GM18519 (cell line): Measurements from ENCODE around the gene B3GALT5.
"Not testable (repeated sequence)": the region's sequence is repeated elsewhere in the genome, so short reads cannot be mapped to it uniquely, and the experiment has no call there.

ENCODE experiments used
- ATAC-seq: cut with Tn5 transposase; IDR thresholded peaks from one replicate; pipeline ENCODE4 v1.9.1; 2021; ENCODE audit warnings: mild to moderate bottlenecking, moderate library complexity; ENCODE audit not compliant: unreplicated experiment, low FRiP score

B3GALT5 gene

GRCh38 chr21:39612233-39613040 lies at the start of gene B3GALT5:
TSS of gene B3GALT5 (plus strand) at chr21:39612940. CDS start at chr21:39660560, 47,620 bp downstream.
- ATAC-seq, result no peak

- no peak for ATAC-seq
Observed at GRCh38 chr21:39564200-39564599, 48.5 kb upstream of the B3GALT5 start.

GRCh38 chr21:39567180-39567972 lies 45.4 kb upstream of the B3GALT5 start:
- no peak for ATAC-seq

GRCh38 chr21:39568361-39568760 lies 44.4 kb upstream of the B3GALT5 start:
- ATAC-seq, result no peak

GRCh38 chr21:39575775-39576174 lies 37.0 kb upstream of the B3GALT5 start:
- ATAC-seq, result no peak

GRCh38 chr21:39576518-39577128 lies 36.1 kb upstream of the B3GALT5 start:
- no peak for ATAC-seq

- no peak for ATAC-seq
Observed at GRCh38 chr21:39579734-39580332, 32.9 kb upstream of the B3GALT5 start.

GRCh38 chr21:39580744-39581143 lies 32.0 kb upstream of the B3GALT5 start:
- ATAC-seq, result no peak

GRCh38 chr21:39581414-39581813 lies 31.3 kb upstream of the B3GALT5 start:
- no peak for ATAC-seq

GRCh38 chr21:39582749-39583148 lies 30.0 kb upstream of the B3GALT5 start:
- no peak for ATAC-seq

GRCh38 chr21:39583586-39583985 lies 29.2 kb upstream of the B3GALT5 start:
- ATAC-seq, result not testable (repeated sequence)

GRCh38 chr21:39587376-39587775 lies 25.4 kb upstream of the B3GALT5 start:
- ATAC-seq, result no peak

GRCh38 chr21:39588884-39589283 lies 23.9 kb upstream of the B3GALT5 start:
- ATAC-seq, result no peak

GRCh38 chr21:39593522-39593921 lies 19.2 kb upstream of the B3GALT5 start:
- ATAC-seq, result no peak

GRCh38 chr21:39595465-39595864 lies 17.3 kb upstream of the B3GALT5 start:
- no peak for ATAC-seq

GRCh38 chr21:39597595-39597994 lies 15.1 kb upstream of the B3GALT5 start:
- no peak for ATAC-seq

- ATAC-seq, result no peak
Observed at GRCh38 chr21:39599191-39599970, 13.4 kb upstream of the B3GALT5 start.

- no peak for ATAC-seq
Observed at GRCh38 chr21:39601187-39601928, 11.4 kb upstream of the B3GALT5 start.

GRCh38 chr21:39602076-39602689 lies 10.6 kb upstream of the B3GALT5 start:
- no peak for ATAC-seq
